Spleen (tissue), 11 donors: ENCODE data around the gene PDIA5. TPM values are rescaled to one million over a fixed set of nuclear protein-coding genes. Genes with fewer than 3 reads are reported as not detected.

Experiments used
- DNase-seq: peaks from one replicate; pipeline ENCODE4 v3.0.0-alpha.2; 2020
- H3K27ac ChIP-seq, 8 donors: fragments of 200-600 bp; sonication (generic) in 7 of 8; 1 replicate in 4 of 8; 2 replicates in 4 of 8; pipeline versions ENCODE4 v1.5.0 to v1.8.0; 2016 to 2021; ENCODE audit warnings: inconsistent platforms in 4 of 8, mild to moderate bottlenecking in 4 of 8, moderate library complexity in 1 of 8
- H3K27me3 ChIP-seq, 7 donors: fragments of 200-600 bp; sonication (generic) in 6 of 7; replicated peaks in 1 of 7; 1 replicate in 4 of 7; 2 replicates in 3 of 7; pipeline versions ENCODE4 v1.5.0 to v1.8.0; 2016 to 2021; ENCODE audit warnings: inconsistent platforms in 3 of 7, mild to moderate bottlenecking in 1 of 7
- H3K36me3 ChIP-seq, 6 donors: fragments of 200-600 bp; sonication (generic) in 5 of 6; 1 replicate in 4 of 6; 2 replicates in 2 of 6; pipeline versions ENCODE4 v1.5.0 to v1.8.0; 2016 to 2021; ENCODE audit warnings: inconsistent platforms in 2 of 6
- H3K4me1 ChIP-seq, 6 donors: fragments of 200-600 bp; sonication (generic) in 5 of 6; 1 replicate in 3 of 6; 2 replicates in 3 of 6; pipeline versions ENCODE4 v1.5.0 to v1.8.0; 2016 to 2021; ENCODE audit warnings: inconsistent platforms in 3 of 6
- H3K4me3 ChIP-seq, 8 donors: fragments of 200-600 bp; sonication (generic) in 7 of 8; 1 replicate in 4 of 8; 2 replicates in 4 of 8; pipeline versions ENCODE4 v1.5.0 to v1.8.0; 2016 to 2021; ENCODE audit warnings: inconsistent platforms in 4 of 8, mild to moderate bottlenecking in 4 of 8, moderate library complexity in 2 of 8
- H3K9me3 ChIP-seq, 8 donors: fragments of 200-600 bp; sonication (generic) in 7 of 8; 1 replicate in 4 of 8; 2 replicates in 4 of 8; pipeline versions ENCODE4 v1.5.0 to v1.8.0; 2016 to 2021; ENCODE audit warnings: inconsistent platforms in 4 of 8
- CTCF ChIP-seq, 11 experiments: fragments of 200-600 bp in 7 of 11; fragments of 450-650 bp in 4 of 11; sonication (generic) in 4 of 11; IDR thresholded peaks in 8 of 11; conservative IDR thresholded peaks in 3 of 11; 1 replicate in 7 of 11; 2 replicates in 4 of 11; pipeline versions ENCODE4 v1.4.0 to v1.8.0; 2016 to 2021; ENCODE audit warnings: antibody characterized with exemption in 11 of 11, inconsistent platforms in 4 of 11, mild to moderate bottlenecking in 1 of 11
- POLR2A ChIP-seq, 3 donors: fragments of 450-650 bp; IDR thresholded peaks; one replicate each; pipeline ENCODE4 v1.5.1; 2017; ENCODE audit warnings: antibody characterized with exemption in 3 of 3, mild to moderate bottlenecking in 1 of 3
- POLR2AphosphoS5 ChIP-seq, 3 donors: sonication (generic); formaldehyde crosslinking; IDR thresholded peaks; one replicate each; pipeline ENCODE4 v1.5.1; 2017; ENCODE audit warnings: antibody characterized with exemption in 3 of 3
- WGBS, 5 donors: extraction: QIAGEN DNeasy Blood & Tissue Kit in 3 of 5; methylation state at CpG; one replicate each; pipeline versions ENCODE4 v1.1.5 to v1.1.7; 2013 to 2018; 5-methylcytosine and 5-hydroxymethylcytosine counted together
- intact Hi-C: fragments of 100-400 bp; cut with DNase I; formaldehyde crosslinking; loops from one replicate; pipeline ENCODE4 v1.15.0; 2023; ENCODE audit warnings: low total_unique reads
- polyA plus RNA-seq, 3 donors: library from polyadenylated mRNA; stranded (reverse); fragments of 200-250 nt; gene quantifications; one replicate each; pipeline ENCODE4 v1.2.1, GENCODE V29; 2013
- total RNA-seq, 7 donors: library from RNA; depleted of rRNA in 3 of 7; stranded (reverse); fragments of >200 nt in 3 of 7; fragmentation: NEBNext Ultra II Directional in 4 of 7; extraction: Animal tissue kit (Norgen Biotek cat#: 25700) in 4 of 7; gene quantifications; one replicate each; pipeline versions ENCODE4 v1.1.0 to v1.2.1, GENCODE V29; 2016 to 2021
- donor health status: healthy with polysubstance abuse.
- donor health status: DM: no; HTN: no; CAD: no; lungs with moderate emphysema.
- donor health status: DM: no; HTN: no; CAD: no.
- donor health status: Bipolar disorder and iron deficiency.
- donor health status: healthy.
- donor health status: DM: no; HTN: no; CAD: no.
- donor health status: DM: yes; HTN: yes; CAD: no.

The PDIA5 gene
- total and polyA plus RNA-seq, 10 donors, result 5.8 to 30.2 (median 19.7) TPM

GRCh38 chr3:123038751-123039150, 28.1 kb upstream of the PDIA5 start:
- Histone ChIP-seq H3K36me3 (no peaks in the 10 kb centered on the region), H3K27ac (no peak overlapping the region), H3K4me1 (peaks cover 0 to 7% (median 0%) of the 10 kb centered on the region in 6 donors), H3K4me3 (no peak overlapping the region), H3K27me3 (peaks cover 0 to 5% (median 0%) of the 10 kb centered on the region in 7 donors), H3K9me3 (no peaks in the 10 kb centered on the region)
- DNase-seq, result no peak
- intact Hi-C loops, result loop anchor here (10.0 kb wide), 1 partner anchor 1494 kb away; the partner anchor contains the start of gene POLQ
- no peak for TF ChIP-seq POLR2A (IDR thresholded peaks at IDR 0.05)
- TF ChIP-seq CTCF (IDR thresholded peaks at IDR 0.05 in 8 of 11, conservative IDR thresholded peaks at IDR 0.05 in 3 of 11), result no peak
- no peak for TF ChIP-seq POLR2AphosphoS5 (IDR thresholded peaks at IDR 0.05)

DNA sequence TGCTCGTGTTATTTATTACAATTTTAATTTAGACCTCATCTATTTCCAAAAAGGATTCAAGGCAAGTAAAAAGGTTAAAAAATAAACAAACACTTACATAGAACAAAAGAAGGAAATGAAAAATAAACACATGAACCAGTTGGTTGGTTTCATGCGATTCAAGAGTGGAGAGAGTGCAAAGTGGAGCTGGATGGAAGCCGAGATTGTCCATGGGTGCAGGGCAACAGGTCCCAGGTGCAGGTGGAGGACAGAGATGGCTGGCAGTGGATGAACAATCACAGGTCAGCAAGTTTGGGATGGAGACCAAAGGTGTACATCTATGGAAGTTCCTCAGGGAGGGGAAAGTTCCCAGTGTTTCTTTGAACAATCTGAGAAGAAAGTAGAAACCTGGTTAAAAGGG, 27.6 kb upstream of the PDIA5 start:
- DNase-seq, result no peak
- intact Hi-C loops, result loop anchor here (10.0 kb wide), 1 partner anchor 1494 kb away; the partner anchor contains the start of gene POLQ
- no peaks in the 10 kb centered on the region for H3K36me3 ChIP-seq
- no peak for TF ChIP-seq CTCF (IDR thresholded peaks at IDR 0.05 in 8 of 11, conservative IDR thresholded peaks at IDR 0.05 in 3 of 11)
- no peak for TF ChIP-seq POLR2AphosphoS5 (IDR thresholded peaks at IDR 0.05)
- no peak for TF ChIP-seq POLR2A (IDR thresholded peaks at IDR 0.05)
- H3K27me3 ChIP-seq, result peaks cover 0 to 1% (median 0%) of the 10 kb centered on the region in 7 donors
- H3K4me3 ChIP-seq, result no peak overlapping the region
- no peaks in the 10 kb centered on the region for H3K9me3 ChIP-seq
- H3K27ac ChIP-seq, result no peak overlapping the region
- 78 to 86% (median 84%) methylated on average over 3 of the region's 3 CpGs for WGBS, 5 donors
- peaks cover 0 to 7% (median 0%) of the 10 kb centered on the region in 6 donors for H3K4me1 ChIP-seq

GRCh38 chr3:123042413-123042812, 24.4 kb upstream of the PDIA5 start:
- 71 to 89% (median 83%) methylated on average over 6 of the region's 6 CpGs for WGBS, 5 donors
- DNase-seq, result no peak

More at GRCh38 chr3:123042413-123042812, 24.4 kb upstream of the PDIA5 start:
- Histone ChIP-seq H3K27me3 (no peaks in the 10 kb centered on the region), H3K36me3 (no peaks in the 10 kb centered on the region), H3K4me3 (no peak overlapping the region), H3K9me3 (no peaks in the 10 kb centered on the region), H3K4me1 (peaks cover 0 to 20% (median 14%) of the 10 kb centered on the region in 6 donors), H3K27ac (no peak overlapping the region)
- TF ChIP-seq CTCF (IDR thresholded peaks at IDR 0.05 in 8 of 11, conservative IDR thresholded peaks at IDR 0.05 in 3 of 11) (no peak), POLR2AphosphoS5 (IDR thresholded peaks at IDR 0.05) (peak in 1 of 3 donors; percentile 26), POLR2A (IDR thresholded peaks at IDR 0.05) (no peak)
- intact Hi-C loops, result no loop called here
